Pancreas (tissue), 10 donors: Measurements from ENCODE around the gene MCTP2. TPM values are rescaled to one million over a fixed set of nuclear protein-coding genes. Genes with fewer than 3 reads are reported as not detected.

Experiments used
- ATAC-seq, 4 donors: fragments of 200-7000 bp; cut with Tn5 transposase; one replicate each; pipeline versions ENCODE4 v1.8.0 to v1.9.1; 2020; ENCODE audit warnings: mild to moderate bottlenecking in 4 of 4, moderate library complexity in 4 of 4
- DNase-seq, 6 donors: peaks; one replicate each; pipeline ENCODE4 v3.0.0-alpha.2; 2020
- FAIRE-seq: peaks from 2 replicates; lab custom pipeline; 2012; peaks lifted over from hg19 to GRCh38; lab: Jason Lieb, UNC
- H3K27ac ChIP-seq, 4 donors: fragments of 200-600 bp; sonication (generic); 1 replicate in 3 of 4; 2 replicates in 1 of 4; pipeline versions ENCODE4 v1.5.0 to v1.8.0; 2020
- H3K27me3 ChIP-seq, 4 donors: fragments of 200-600 bp; one replicate each; pipeline ENCODE4 v1.8.0; 2021
- H3K36me3 ChIP-seq, 3 donors: fragments of 200-600 bp; sonication (generic) in 1 of 3; one replicate each; pipeline versions ENCODE4 v1.5.0 to v1.8.0; 2020 to 2021
- H3K4me1 ChIP-seq, 3 donors: fragments of 200-600 bp; one replicate each; pipeline ENCODE4 v1.8.0; 2021
- H3K4me3 ChIP-seq, 4 donors: fragments of 200-600 bp; sonication (generic) in 2 of 4; one replicate each; pipeline versions ENCODE4 v1.5.0 to v1.8.0; 2020 to 2021
- H3K9me3 ChIP-seq, 4 donors: fragments of 200-600 bp; one replicate each; pipeline ENCODE4 v1.8.0; 2021
- WGBS, 2 donors: extraction: QIAGEN DNeasy Blood & Tissue Kit; methylation state at CpG; one replicate each; pipeline ENCODE4 v1.1.7; 2013; 5-methylcytosine and 5-hydroxymethylcytosine counted together
- intact Hi-C, 3 donors: fragments of 100-400 bp; cut with DNase I; formaldehyde crosslinking; loops; one replicate each; pipeline versions ENCODE4 v1.11.1 to v1.14.2; 2022
- polyA plus RNA-seq, 2 donors: library from polyadenylated mRNA; stranded (reverse); fragments of 200-250 nt; gene quantifications; one replicate each; pipeline ENCODE4 v1.2.3, GENCODE V29; 2013
- total RNA-seq, 6 donors: library from RNA; stranded (reverse); fragmentation: NEBNext Ultra II Directional in 4 of 6; extraction: Animal tissue kit (Norgen Biotek cat#: 25700) in 4 of 6; gene quantifications; one replicate each; pipeline versions ENCODE4 v1.2.1 to v1.2.4, GENCODE V29; 2021 to 2023
- TF ChIP-seq, protein P1 (sequence below), 4 donors: fragments of 200-600 bp; sonication (generic) in 3 of 4; IDR thresholded peaks; one replicate each; pipeline versions ENCODE4 v1.5.0 to v1.8.0; 2021; ENCODE audit warnings: antibody characterized with exemption in 4 of 4
- donor health status: healthy with polysubstance abuse.
- donor health status: DM: no; HTN: no; CAD: no; lungs with moderate emphysema.
- donor health status: DM: no; HTN: no; CAD: no.
- donor health status: control.
- donor health status: control.
- donor health status: Bipolar disorder and iron deficiency.
- donor health status: DM: yes; HTN: yes; CAD: no.
- donor health status: DM: no; HTN: no; CAD: no.
- donor health status: DM: no; HTN: no; CAD: no.
- donor health status: DM: yes; HTN: yes; CAD: no.

Gene MCTP2
- total and polyA plus RNA-seq, 8 donors = 3.7 to 21.4 (median 14.7) TPM

- Histone ChIP-seq H3K9me3 (no peaks in the 10 kb centered on the region), H3K27me3 (no peaks in the 10 kb centered on the region), H3K27ac (no peak overlapping the region), H3K4me3 (no peak overlapping the region), H3K4me1 (peaks cover 0 to 4% (median 0%) of the 10 kb centered on the region in 3 donors), H3K36me3 (no peaks in the 10 kb centered on the region)
- DNase-seq (no peak), ATAC-seq (no peak), FAIRE-seq (no peak)
- WGBS, 2 donors = 95 to 98% methylated on average over 2 of the region's 2 CpGs
- TF ChIP-seq, protein P1, sequence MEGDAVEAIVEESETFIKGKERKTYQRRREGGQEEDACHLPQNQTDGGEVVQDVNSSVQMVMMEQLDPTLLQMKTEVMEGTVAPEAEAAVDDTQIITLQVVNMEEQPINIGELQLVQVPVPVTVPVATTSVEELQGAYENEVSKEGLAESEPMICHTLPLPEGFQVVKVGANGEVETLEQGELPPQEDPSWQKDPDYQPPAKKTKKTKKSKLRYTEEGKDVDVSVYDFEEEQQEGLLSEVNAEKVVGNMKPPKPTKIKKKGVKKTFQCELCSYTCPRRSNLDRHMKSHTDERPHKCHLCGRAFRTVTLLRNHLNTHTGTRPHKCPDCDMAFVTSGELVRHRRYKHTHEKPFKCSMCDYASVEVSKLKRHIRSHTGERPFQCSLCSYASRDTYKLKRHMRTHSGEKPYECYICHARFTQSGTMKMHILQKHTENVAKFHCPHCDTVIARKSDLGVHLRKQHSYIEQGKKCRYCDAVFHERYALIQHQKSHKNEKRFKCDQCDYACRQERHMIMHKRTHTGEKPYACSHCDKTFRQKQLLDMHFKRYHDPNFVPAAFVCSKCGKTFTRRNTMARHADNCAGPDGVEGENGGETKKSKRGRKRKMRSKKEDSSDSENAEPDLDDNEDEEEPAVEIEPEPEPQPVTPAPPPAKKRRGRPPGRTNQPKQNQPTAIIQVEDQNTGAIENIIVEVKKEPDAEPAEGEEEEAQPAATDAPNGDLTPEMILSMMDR (IDR thresholded peaks at IDR 0.05) = no peak
- intact Hi-C loops = no loop called here
Observed at GRCh38 chr15:94258246-94258645, 26.9 kb downstream of the MCTP2 start.

DNA sequence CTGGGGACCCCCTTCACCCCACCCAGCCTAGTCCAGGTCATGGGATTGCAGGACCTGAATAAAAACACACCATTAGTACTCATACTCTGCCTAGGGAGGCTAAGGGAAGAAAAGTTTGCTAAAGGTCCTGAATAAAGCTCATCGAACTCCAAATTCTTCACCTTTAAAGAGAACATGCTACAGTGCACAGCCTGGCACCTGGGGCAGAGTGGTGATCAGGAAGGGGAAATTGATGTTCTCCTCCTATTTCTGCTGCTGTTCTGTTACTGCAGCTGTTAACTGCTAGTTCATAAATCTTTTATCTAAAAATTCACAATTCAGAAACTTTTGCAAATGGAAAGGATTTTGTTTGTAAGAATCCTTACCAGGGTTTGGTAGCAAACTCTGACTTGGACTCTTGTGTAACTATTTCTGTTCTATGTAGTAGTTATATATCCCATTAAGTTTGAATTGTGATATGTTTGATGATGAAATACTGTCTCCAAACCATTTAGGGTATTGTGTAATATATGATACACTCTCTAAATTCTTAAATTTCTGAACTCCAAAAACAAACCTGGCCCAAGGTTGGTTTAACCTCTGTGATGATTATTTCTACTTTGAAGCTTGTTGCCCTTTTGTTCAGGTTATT is 27.9 kb downstream of the MCTP2 start:
- 96 to 98% methylated on average over 1 of the region's 1 CpG for WGBS, 2 donors
- TF ChIP-seq, protein P1 (IDR thresholded peaks at IDR 0.05) = no peak
- FAIRE-seq (no peak), ATAC-seq (no peak), DNase-seq (no peak)
- intact Hi-C loops = no loop called here
- H3K4me1 ChIP-seq = peaks cover 0 to 4% (median 0%) of the 10 kb centered on the region in 3 donors
- H3K36me3 ChIP-seq = no peaks in the 10 kb centered on the region
- H3K27ac ChIP-seq = no peak overlapping the region
- no peaks in the 10 kb centered on the region for H3K27me3 ChIP-seq
- H3K9me3 ChIP-seq = no peaks in the 10 kb centered on the region
- no peak overlapping the region for H3K4me3 ChIP-seq

DNA sequence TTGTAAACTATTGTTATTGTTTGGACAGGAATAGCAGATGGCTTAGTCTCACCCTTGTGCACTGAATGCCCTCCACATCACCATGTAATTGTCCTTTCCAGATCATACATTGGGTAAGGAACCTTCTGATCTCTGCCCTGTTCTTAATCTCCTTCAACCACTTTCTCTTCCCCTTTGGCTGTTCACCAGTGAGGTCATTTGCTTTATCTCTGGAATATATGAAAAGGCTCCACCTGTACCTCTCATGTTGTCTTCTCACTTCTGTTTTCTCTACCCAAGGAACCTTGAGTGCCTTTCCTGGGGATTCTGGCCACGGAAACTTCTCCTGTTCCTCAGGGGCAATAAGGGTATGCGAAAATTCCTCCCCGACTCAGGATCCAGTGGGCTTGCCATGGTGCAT is 28.5 kb downstream of the MCTP2 start:
- Histone ChIP-seq H3K27me3 (no peaks in the 10 kb centered on the region), H3K9me3 (no peaks in the 10 kb centered on the region), H3K27ac (no peak overlapping the region), H3K4me3 (no peak overlapping the region), H3K36me3 (no peaks in the 10 kb centered on the region), H3K4me1 (peaks cover 0 to 8% (median 0%) of the 10 kb centered on the region in 3 donors)
- intact Hi-C loops = no loop called here
- no peak for DNase-seq
- FAIRE-seq = no peak
- WGBS, 2 donors = 73 to 78% methylated on average over 3 of the region's 3 CpGs
- TF ChIP-seq, protein P1 (IDR thresholded peaks at IDR 0.05) = no peak
- ATAC-seq = peak in 1 of 4 donors; percentile 18

- ATAC-seq (no peak), FAIRE-seq (no peak), DNase-seq (no peak)
- no peaks in the 10 kb centered on the region for H3K36me3 ChIP-seq
- H3K4me1 ChIP-seq = peaks cover 0 to 11% (median 0%) of the 10 kb centered on the region in 3 donors
- 35 to 53% methylated on average over 1 of the region's 1 CpG for WGBS, 2 donors
- no peak overlapping the region for H3K27ac ChIP-seq
- H3K9me3 ChIP-seq = no peaks in the 10 kb centered on the region
- TF ChIP-seq, protein P1 (IDR thresholded peaks at IDR 0.05) = no peak
- intact Hi-C loops = no loop called here
- no peak overlapping the region for H3K4me3 ChIP-seq
- H3K27me3 ChIP-seq = no peaks in the 10 kb centered on the region
Observed at GRCh38 chr15:94262201-94262600, 30.8 kb downstream of the MCTP2 start.
